IPS-18a (cell line): ENCODE measurements around the gene PCDH12.

Experiments used
- H3K27ac ChIP-seq: one replicate; pipeline ENCODE4 v1.5.1; 2013; ENCODE audit warnings: low read length
- H3K27me3 ChIP-seq: one replicate; pipeline ENCODE4 v1.6.1; 2013; ENCODE audit warnings: mild to moderate bottlenecking, low read length; ENCODE audit not compliant: control insufficient read depth, insufficient read depth
- H3K36me3 ChIP-seq: one replicate; pipeline ENCODE4 v1.6.1; 2013; ENCODE audit warnings: low read depth, low read length; ENCODE audit not compliant: control insufficient read depth
- H3K4me1 ChIP-seq: one replicate; pipeline ENCODE4 v1.6.1; 2013; ENCODE audit warnings: low read depth, low read length; ENCODE audit not compliant: control insufficient read depth
- H3K4me3 ChIP-seq: one replicate; pipeline ENCODE4 v1.5.1; 2013; ENCODE audit warnings: low read length
- H3K9ac ChIP-seq: one replicate; pipeline ENCODE4 v1.6.1; 2013; ENCODE audit warnings: mild to moderate bottlenecking, low read length, moderate library complexity
- H3K9me3 ChIP-seq: one replicate; pipeline ENCODE4 v1.6.1; 2013; ENCODE audit warnings: low read depth, low read length; ENCODE audit not compliant: control insufficient read depth

Gene PCDH12

DNA sequence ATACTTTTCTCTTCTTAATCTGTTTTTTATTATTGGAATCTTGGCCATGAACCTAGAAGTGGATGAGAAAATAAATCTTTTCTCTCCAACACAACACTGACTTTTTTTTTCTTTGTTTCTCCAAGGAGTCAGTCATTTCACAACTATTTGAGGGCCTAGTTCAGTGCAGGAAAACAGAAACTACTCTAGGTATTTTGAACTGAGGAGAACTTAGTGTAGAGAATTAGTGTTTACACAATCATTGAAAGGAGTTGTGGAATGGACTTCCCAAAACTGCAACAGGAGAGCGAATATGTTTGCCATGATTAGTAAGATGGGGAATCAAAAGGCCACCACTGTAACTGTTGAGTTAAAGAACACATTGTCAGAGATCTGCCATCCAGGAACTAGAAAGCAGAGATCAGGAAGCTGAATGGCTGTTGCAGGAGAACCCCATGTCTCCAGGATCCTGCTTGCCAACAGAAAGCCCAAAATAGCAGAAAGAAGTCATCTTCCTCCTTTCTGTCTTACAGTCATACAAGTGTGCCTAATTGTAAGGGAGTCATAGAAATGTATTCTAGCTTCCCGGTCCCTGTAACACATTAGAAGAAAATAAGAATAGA, 59.5 kb downstream of the PCDH12 start:
- Histone ChIP-seq H3K9me3 (no peaks in the 10 kb centered on the region), H3K4me1 (no peaks in the 10 kb centered on the region), H3K36me3 (no peaks in the 10 kb centered on the region), H3K27me3 (no peaks in the 10 kb centered on the region), H3K9ac (no peak overlapping the region), H3K27ac (no peak overlapping the region), H3K4me3 (no peak overlapping the region)

DNA sequence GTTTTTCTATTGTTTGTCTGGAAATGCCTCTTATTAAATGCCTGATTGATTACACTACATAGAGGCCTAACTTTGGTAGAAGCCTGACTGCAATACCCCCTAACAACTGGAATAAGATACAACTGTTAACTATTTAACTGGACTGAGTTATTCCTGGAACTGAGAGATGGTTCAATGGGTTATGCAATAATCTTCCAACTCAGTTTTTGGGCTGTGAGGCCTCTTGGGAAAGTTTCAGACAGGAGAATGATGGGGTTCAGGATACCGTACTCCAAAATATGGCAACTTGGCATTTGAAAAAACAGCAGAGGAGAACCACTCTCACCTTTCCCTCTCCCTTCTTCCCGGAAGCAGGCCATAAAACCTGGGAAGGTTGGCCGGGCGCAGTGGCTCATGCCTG, 60.6 kb downstream of the PCDH12 start:
- Histone ChIP-seq H3K27ac (no peak overlapping the region), H3K27me3 (no peaks in the 10 kb centered on the region), H3K4me1 (no peaks in the 10 kb centered on the region), H3K36me3 (no peaks in the 10 kb centered on the region), H3K9me3 (no peaks in the 10 kb centered on the region), H3K4me3 (no peak overlapping the region), H3K9ac (no peak overlapping the region)
